ENCODE results near the gene MED22.
"Not testable (repeated sequence)": the region's sequence is repeated elsewhere in the genome, so short reads cannot be mapped to it uniquely, and the experiment has no call there.

The MED22 gene

GRCh38 chr9:133321411-133321935 is 26.5 kb downstream of the MED22 start:
- no peak for TF ChIP-seq JUND (IDR thresholded peaks at IDR 0.05; ENCODE audit: low read depth)
- DNase-seq (ENCODE audit: low read depth in 1 of 2, low spot score in 1 of 2): no peak
- in situ Hi-C loops (cut with HindIII; ENCODE audit: low pct_unique_long_range_greater_than_20kb, low sequenced_read_pairs): no loop called here

DNA sequence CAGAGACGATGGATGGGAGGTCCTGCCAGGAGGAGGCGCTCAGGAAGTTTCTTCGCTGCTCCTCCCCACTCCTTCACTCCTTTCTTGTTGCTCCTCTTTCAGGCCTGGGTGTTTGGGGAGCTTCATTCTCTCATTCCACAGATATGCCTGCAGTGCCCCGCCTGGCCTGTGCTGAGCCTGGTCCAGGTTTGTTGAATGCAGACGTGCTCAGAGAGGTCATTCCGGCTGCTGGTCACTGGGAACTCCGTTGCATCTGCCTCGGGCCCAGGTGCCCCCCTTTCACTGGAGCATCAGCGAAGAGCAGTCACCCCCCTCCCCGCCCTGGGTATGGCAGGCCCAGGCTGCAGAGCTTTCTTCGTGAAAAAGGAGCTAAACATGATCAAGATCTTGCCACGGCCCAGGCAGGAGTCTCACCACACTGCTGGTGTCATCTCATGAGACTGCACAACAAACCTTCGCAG is 27.5 kb downstream of the MED22 start:
- in situ Hi-C loops (cut with HindIII; ENCODE audit: low pct_unique_long_range_greater_than_20kb, low sequenced_read_pairs): no loop called here
- TF ChIP-seq JUND (IDR thresholded peaks at IDR 0.05; ENCODE audit: low read depth): no peak
- DNase-seq (ENCODE audit: low read depth in 1 of 2, low spot score in 1 of 2): no peak

DNA sequence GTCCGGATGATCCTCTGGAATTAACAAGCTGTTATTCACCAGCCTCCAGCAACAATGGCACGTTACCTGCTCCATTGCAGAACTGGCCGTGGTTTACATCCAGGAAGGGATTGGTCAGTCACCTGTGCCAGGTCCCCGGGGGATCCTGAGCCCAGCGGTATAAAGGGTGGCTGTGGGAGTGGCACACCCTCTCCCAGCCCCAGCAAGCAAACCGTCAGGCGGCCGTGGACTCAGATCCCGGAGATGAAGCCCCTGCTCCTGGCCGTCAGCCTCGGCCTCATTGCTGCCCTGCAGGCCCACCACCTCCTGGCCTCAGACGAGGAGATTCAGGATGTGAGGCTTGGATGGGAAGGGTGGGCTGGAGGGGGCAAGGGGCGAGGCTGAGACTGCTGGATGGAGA is 30.4 kb downstream of the MED22 start:
- DNase-seq (ENCODE audit: low read depth in 1 of 2, low spot score in 1 of 2); in situ Hi-C loops (cut with HindIII; ENCODE audit: low pct_unique_long_range_greater_than_20kb, low sequenced_read_pairs): not testable (repeated sequence)

- in situ Hi-C loops (cut with HindIII; ENCODE audit: low pct_unique_long_range_greater_than_20kb, low sequenced_read_pairs): no loop called here
- no peak for TF ChIP-seq JUND (IDR thresholded peaks at IDR 0.05; ENCODE audit: low read depth)
These were observed 31.9 kb downstream of the MED22 start for GRCh38 chr9:133315997-133316396.

GRCh38 chr9:133309608-133310007 is 38.3 kb downstream of the MED22 start:
- in situ Hi-C loops (cut with HindIII; ENCODE audit: low pct_unique_long_range_greater_than_20kb, low sequenced_read_pairs): no loop called here
- TF ChIP-seq JUND (IDR thresholded peaks at IDR 0.05; ENCODE audit: low read depth): no peak
- DNase-seq (ENCODE audit: low read depth in 1 of 2, low spot score in 1 of 2): no peak

More at GRCh38 chr9:133315997-133316396, 31.9 kb downstream of the MED22 start:
- DNase-seq (ENCODE audit: low read depth in 1 of 2, low spot score in 1 of 2): no peak

DNA sequence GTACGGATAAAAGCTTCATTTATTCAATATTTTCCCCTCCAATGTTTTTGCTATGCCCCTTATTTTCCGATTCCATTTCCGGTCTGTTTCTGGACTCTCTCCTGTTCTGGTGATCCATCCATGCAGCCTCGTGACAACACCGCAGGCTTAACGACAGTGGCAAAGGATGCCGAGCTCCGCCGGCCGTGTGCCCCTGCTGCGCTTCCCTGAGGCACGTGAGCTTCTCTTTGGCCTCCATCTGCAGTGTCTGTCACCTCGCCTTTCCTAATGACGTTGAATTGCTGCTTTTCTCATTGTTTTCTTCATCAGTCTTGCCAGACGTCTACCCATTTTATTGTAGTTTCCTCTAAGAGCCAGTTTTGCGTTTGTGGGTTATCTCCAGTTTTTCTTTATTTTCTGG is 40.6 kb downstream of the MED22 start:
- no peak for TF ChIP-seq JUND (IDR thresholded peaks at IDR 0.05; ENCODE audit: low read depth)
- in situ Hi-C loops (cut with HindIII; ENCODE audit: low pct_unique_long_range_greater_than_20kb, low sequenced_read_pairs): no loop called here
- no peak for DNase-seq (ENCODE audit: low read depth in 1 of 2, low spot score in 1 of 2)

DNA sequence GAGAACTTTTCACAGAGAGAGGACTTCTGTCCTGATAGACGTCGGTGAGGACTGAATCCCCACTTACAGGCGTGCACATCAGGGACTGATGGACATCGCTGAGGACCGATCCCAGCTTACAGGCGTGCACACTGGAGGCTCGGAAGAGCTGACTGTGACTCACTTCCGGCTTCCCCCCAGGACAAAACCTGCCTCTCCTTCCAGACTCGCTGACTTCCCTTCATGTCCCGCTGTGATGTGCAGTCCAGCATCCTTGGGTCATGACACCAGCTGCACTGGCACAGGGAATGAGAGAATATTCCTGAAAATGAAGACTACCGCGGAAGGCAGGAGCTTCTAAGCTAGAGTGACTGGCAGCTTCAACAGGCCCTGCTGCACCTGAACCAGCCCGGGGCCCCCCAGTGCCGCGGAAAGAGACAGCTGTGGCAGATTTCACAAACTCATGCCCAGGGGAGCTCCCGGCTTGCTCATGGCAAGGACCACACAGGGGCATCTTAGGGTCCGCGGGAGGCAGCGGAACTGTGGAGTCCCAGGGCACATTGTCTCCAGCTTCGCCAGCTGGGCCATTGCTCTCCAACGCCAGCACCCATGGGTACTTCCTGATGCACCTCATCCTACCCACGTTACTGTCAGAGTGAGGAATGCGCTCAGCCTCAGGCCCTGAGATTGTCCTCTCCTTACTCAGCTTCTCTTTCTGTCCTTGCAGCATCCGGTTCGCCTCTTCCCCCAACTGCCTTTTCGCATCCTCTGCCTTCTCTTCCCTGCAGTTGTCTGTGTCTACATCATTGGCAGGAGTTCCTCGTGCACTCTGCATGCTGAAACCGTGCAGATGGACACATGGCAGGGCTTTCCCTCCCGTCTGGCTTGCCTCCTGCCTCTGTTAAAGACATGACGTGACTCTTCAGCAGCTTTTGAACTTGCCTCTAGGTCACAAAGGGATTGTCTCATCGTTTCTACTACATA is 41.4 kb downstream of the MED22 start:
- in situ Hi-C loops (cut with HindIII; ENCODE audit: low pct_unique_long_range_greater_than_20kb, low sequenced_read_pairs): no loop called here
- DNase-seq (ENCODE audit: low read depth in 1 of 2, low spot score in 1 of 2): no peak
- TF ChIP-seq JUND (IDR thresholded peaks at IDR 0.05; ENCODE audit: low read depth): no peak

GRCh38 chr9:133305731-133306130 is 42.2 kb downstream of the MED22 start:
- DNase-seq (ENCODE audit: low read depth in 1 of 2, low spot score in 1 of 2): no peak
- in situ Hi-C loops (cut with HindIII; ENCODE audit: low pct_unique_long_range_greater_than_20kb, low sequenced_read_pairs): no loop called here
- TF ChIP-seq JUND (IDR thresholded peaks at IDR 0.05; ENCODE audit: low read depth): no peak

- DNase-seq (ENCODE audit: low read depth in 1 of 2, low spot score in 1 of 2): no peak
- no peak for TF ChIP-seq JUND (IDR thresholded peaks at IDR 0.05; ENCODE audit: low read depth)
- in situ Hi-C loops (cut with HindIII; ENCODE audit: low pct_unique_long_range_greater_than_20kb, low sequenced_read_pairs): no loop called here
These were observed 43.2 kb downstream of the MED22 start for GRCh38 chr9:133304477-133305377.

GRCh38 chr9:133304158-133304470 is 43.8 kb downstream of the MED22 start:
- no peak for DNase-seq (ENCODE audit: low read depth in 1 of 2, low spot score in 1 of 2)
- no peak for TF ChIP-seq JUND (IDR thresholded peaks at IDR 0.05; ENCODE audit: low read depth)
- in situ Hi-C loops (cut with HindIII; ENCODE audit: low pct_unique_long_range_greater_than_20kb, low sequenced_read_pairs): no loop called here

DNA sequence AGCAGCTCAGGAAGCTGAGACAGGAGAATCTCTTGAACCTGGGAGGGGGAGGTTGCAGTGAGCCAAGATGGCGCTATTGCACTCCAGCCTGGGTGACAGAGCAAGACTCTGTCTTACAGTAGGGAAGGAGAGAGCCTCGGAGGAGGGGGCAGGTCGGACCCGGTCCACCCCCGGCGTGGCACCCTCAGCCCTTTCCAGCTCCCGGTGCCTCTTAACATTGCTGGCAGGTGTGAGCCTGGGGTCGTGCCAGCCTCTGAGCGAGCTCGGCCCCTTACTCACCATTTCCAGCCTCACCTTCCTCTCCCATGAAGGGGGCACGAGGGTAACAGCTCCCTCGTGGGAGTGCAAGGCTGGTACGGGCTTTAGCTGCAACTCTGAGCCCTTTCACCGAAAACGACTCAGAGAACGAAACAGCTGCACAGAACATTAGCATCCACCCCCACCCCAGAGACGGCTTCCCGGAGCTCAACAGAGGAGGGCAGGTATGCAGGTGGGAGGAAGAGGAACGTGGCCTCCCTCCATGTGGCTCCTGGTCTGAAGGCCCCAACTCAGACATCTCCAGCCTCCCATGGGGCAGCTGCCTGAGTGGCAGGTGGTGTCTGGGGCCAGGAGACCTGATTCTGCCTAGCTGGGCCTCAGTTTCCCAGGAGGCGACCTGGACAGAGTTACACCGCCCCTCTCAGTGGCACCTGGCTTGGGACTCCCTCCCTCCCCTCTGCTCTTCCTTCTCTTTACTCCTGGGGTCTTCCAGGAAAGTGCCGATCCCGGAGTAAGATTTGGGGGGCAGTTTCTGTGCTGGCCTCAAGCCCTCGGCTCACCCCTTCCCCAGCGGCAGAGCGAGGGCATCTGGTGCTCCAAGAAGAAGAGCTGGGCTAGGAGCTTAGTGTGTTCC is 44.4 kb downstream of the MED22 start:
- no peak for DNase-seq (ENCODE audit: low read depth in 1 of 2, low spot score in 1 of 2)
- TF ChIP-seq JUND (IDR thresholded peaks at IDR 0.05; ENCODE audit: low read depth): no peak
- in situ Hi-C loops (cut with HindIII; ENCODE audit: low pct_unique_long_range_greater_than_20kb, low sequenced_read_pairs): no loop called here

Measured in T47D (cell line).